Upper lobe of left lung (tissue), 4 donors: ENCODE measurements around the gene TRMT1.

Experiments used
- CTCF ChIP-seq, 6 experiments: fragments of 450-650 bp in 4 of 6; fragments of 200-600 bp in 2 of 6; sonication (generic) in 2 of 6; IDR thresholded peaks; one replicate each; pipeline ENCODE4 v1.5.1; 2016 to 2019; ENCODE audit warnings: antibody characterized with exemption in 6 of 6
- EP300 ChIP-seq, 4 donors: sonication (generic); formaldehyde crosslinking; IDR thresholded peaks; one replicate each; pipeline ENCODE4 v1.5.1; 2017; ENCODE audit warnings: antibody characterized with exemption in 4 of 4, control low read depth in 2 of 4
- POLR2AphosphoS5 ChIP-seq, 2 donors: sonication (generic); formaldehyde crosslinking; IDR thresholded peaks; one replicate each; pipeline ENCODE4 v1.5.1; 2017; ENCODE audit warnings: antibody characterized with exemption in 2 of 2

GRCh38 chr19:13129384-13129783, 12.8 kb upstream of the TRMT1 start:
- no peak for TF ChIP-seq CTCF (IDR thresholded peaks at IDR 0.05)
- no peak for TF ChIP-seq EP300 (IDR thresholded peaks at IDR 0.05)
- no peak for TF ChIP-seq POLR2AphosphoS5 (IDR thresholded peaks at IDR 0.05)
